ENCODE measurements around the gene HGFAC.

The HGFAC gene

DNA sequence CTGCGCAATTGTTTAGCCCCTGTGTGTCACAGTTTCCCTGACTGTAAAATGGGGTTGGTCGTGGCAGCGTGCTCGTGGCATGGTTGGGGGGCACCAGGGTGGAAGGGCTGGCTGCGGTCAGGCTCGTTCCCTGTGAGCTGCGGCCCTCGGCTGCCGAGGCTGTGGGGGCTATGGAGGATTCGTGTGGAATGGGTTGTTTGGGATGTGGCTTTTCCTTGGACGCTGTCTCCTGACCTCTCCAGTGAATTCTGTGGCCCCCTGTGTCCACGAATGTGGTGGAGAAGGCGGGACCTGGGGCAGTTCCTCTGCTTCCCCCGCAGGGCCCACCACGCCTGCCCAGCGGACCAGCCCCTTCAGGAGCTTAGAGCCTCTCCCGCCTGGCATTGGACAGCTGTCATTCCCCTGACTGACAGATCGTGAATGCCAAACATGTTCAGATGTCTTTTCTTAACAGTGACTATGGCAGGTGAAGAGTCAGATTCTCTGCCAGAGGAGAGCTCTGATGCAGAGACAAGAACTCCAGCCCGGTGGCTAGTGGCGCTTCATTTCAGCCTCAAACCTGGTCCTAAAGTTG, 17.2 kb upstream of the HGFAC start:
- TF ChIP-seq, protein P1, sequence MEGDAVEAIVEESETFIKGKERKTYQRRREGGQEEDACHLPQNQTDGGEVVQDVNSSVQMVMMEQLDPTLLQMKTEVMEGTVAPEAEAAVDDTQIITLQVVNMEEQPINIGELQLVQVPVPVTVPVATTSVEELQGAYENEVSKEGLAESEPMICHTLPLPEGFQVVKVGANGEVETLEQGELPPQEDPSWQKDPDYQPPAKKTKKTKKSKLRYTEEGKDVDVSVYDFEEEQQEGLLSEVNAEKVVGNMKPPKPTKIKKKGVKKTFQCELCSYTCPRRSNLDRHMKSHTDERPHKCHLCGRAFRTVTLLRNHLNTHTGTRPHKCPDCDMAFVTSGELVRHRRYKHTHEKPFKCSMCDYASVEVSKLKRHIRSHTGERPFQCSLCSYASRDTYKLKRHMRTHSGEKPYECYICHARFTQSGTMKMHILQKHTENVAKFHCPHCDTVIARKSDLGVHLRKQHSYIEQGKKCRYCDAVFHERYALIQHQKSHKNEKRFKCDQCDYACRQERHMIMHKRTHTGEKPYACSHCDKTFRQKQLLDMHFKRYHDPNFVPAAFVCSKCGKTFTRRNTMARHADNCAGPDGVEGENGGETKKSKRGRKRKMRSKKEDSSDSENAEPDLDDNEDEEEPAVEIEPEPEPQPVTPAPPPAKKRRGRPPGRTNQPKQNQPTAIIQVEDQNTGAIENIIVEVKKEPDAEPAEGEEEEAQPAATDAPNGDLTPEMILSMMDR (IDR thresholded peaks at IDR 0.05; ENCODE audit: insufficient read depth, low read length, poor library complexity, severe bottlenecking): no peak
- DNase-seq (ENCODE audit: extremely low read depth, insufficient read length): no peak
- no peak overlapping the region for H3K4me3 ChIP-seq (replicated peaks; ENCODE audit: low read depth, low read length)
- H3K36me3 ChIP-seq (ENCODE audit: control insufficient read depth, insufficient read depth, low read length): no peaks in the 10 kb centered on the region
- H3K27me3 ChIP-seq (replicated peaks; ENCODE audit: control insufficient read depth, insufficient read depth, low read length): no peaks in the 10 kb centered on the region

DNA sequence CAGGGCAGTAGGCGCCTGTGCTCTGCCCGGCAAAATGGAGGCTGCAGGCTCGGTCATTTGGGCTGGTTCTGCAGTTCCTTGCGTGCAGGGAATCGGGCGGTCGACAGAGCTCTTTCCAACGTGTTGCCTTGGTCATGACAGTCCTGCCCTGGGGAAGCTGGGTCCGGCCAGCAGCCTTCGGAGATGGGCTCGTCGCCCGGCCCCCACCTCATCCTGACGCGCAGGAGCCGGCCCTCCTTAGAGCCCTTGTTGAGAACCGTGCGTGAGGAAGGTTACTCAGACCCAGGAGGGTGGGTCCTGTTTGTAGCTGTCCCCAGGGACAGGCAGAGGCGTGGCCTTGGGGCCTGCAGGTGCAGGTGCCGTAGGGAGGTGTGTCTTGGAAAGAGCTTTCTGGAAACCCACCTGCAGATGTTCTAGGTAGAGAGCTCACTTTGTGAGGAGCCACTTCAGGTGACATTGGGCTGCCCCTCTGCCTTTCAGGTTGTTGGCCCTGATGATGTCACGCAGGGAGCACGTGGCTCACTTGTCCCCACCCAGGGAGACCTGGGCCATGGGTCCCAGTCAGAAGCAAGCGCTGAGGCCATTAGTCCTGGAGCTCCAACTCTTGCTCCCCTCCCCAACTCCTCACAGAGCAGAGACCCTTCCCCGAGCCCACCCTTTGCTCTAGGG, 15.2 kb upstream of the HGFAC start:
- no peak for DNase-seq (ENCODE audit: extremely low read depth, insufficient read length)
- no peaks in the 10 kb centered on the region for H3K36me3 ChIP-seq (ENCODE audit: control insufficient read depth, insufficient read depth, low read length)
- TF ChIP-seq, protein P1 (IDR thresholded peaks at IDR 0.05; ENCODE audit: insufficient read depth, low read length, poor library complexity, severe bottlenecking): no peak

DNA sequence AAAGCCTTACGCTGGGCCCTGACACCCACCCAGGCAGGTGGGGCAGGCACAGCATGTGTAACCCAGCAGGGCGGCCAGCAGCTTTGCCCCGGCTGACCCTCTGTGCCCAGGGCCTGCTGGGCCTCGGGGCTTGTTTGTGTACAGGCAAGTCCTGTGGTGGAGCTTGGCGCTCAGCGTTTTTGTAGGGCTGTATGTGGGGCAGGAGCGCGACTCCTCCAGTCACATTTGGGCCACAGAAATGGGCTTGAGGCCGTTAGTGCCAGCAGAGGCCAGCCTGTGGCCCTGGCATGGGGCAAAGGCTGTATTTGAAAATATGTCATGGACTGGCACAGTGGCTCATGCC, 14.7 kb upstream of the HGFAC start:
- TF ChIP-seq, protein P1 (IDR thresholded peaks at IDR 0.05; ENCODE audit: insufficient read depth, low read length, poor library complexity, severe bottlenecking): no peak
- H3K4me3 ChIP-seq (replicated peaks; ENCODE audit: low read depth, low read length): no peak overlapping the region
- no peak for DNase-seq (ENCODE audit: extremely low read depth, insufficient read length)
- no peaks in the 10 kb centered on the region for H3K27me3 ChIP-seq (replicated peaks; ENCODE audit: control insufficient read depth, insufficient read depth, low read length)
- no peaks in the 10 kb centered on the region for H3K36me3 ChIP-seq (ENCODE audit: control insufficient read depth, insufficient read depth, low read length)

More for the DNA sequence above, 15.2 kb upstream of the HGFAC start:
- Histone ChIP-seq H3K27me3 (replicated peaks; ENCODE audit: control insufficient read depth, insufficient read depth, low read length) (no peaks in the 10 kb centered on the region), H3K4me3 (replicated peaks; ENCODE audit: low read depth, low read length) (no peak overlapping the region)

DNA sequence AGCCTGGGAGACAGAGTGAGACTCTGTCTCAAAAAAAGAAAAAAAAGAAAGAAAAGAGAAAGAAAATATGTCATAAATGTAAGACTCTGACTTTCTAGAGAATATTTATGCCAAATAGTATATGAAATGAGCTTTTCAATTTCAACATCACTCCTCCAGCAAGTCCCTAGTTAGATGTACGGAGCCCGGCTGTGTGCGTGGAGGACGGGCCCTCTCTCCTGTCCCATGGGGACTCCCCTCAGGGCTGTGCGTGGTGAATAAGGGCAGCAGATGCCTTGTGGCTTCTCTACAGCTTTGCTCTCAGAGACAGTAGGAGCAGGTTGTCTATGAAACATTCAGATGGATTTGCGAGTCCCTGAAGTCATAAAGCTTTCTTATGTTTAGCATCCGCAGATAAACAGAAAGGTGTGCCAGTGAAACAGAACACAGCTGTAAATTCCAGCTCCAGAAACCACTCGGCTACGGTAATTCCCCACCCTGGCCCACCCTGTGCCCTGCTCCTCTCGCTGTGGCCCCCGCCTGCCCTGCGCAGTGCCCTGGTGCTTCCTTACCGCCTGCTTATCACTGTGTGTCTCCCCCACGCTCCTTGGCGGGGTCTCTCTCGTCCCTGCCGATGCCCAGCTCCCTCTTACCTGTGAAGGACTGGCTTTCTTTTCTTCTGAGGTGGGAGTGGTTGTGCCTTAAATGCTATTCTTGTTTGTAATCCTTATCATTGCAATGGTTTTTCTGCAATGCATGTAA, 13.9 kb upstream of the HGFAC start:
- H3K4me3 ChIP-seq (replicated peaks; ENCODE audit: low read depth, low read length): no peak overlapping the region
- H3K36me3 ChIP-seq (ENCODE audit: control insufficient read depth, insufficient read depth, low read length): no peaks in the 10 kb centered on the region
- TF ChIP-seq, protein P1 (IDR thresholded peaks at IDR 0.05; ENCODE audit: insufficient read depth, low read length, poor library complexity, severe bottlenecking): no peak
- DNase-seq (ENCODE audit: extremely low read depth, insufficient read length): no peak
- H3K27me3 ChIP-seq (replicated peaks; ENCODE audit: control insufficient read depth, insufficient read depth, low read length): no peaks in the 10 kb centered on the region

DNA sequence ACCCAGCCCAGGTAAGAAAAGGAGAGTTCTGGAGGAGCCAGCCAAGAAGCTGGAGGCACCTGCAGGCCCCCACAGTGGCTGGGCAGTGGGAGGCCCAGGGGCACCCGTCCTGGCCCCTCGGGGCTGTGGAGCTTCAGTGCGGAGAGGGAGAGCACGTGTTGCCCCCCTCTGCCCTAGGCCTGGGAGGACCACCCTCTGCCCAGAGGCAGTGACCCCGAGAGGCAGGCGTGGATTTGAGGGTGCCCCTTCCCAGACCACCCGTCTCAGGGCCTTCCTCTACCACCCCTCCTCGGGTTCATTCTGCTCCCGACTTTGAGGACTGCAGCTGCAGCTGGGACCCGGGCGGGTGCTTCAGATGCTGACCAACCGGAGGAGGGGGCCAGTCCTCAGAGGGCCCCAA, 12.1 kb upstream of the HGFAC start:
- H3K36me3 ChIP-seq (ENCODE audit: control insufficient read depth, insufficient read depth, low read length): no peaks in the 10 kb centered on the region
- DNase-seq (ENCODE audit: extremely low read depth, insufficient read length): no peak
- TF ChIP-seq, protein P1 (IDR thresholded peaks at IDR 0.05; ENCODE audit: insufficient read depth, low read length, poor library complexity, severe bottlenecking): no peak
- no peaks in the 10 kb centered on the region; the same call in 1 of the 2 replicates for H3K27me3 ChIP-seq (replicated peaks; ENCODE audit: control insufficient read depth, insufficient read depth, low read length)
- no peak overlapping the region for H3K4me3 ChIP-seq (replicated peaks; ENCODE audit: low read depth, low read length)
